Upper lobe of left lung (tissue), 6 donors: ENCODE data around the gene ZNF674. TPM values are rescaled to one million over a fixed set of nuclear protein-coding genes. Genes with fewer than 3 reads are reported as not detected.
A peak's percentile ranks its signal among the peaks of the same experiment; 100 is the strongest.

Source experiments
- ATAC-seq, 2 donors: fragments of 200-7000 bp; cut with Tn5 transposase; one replicate each; pipeline ENCODE4 v1.9.1; 2022; ENCODE audit warnings: mild to moderate bottlenecking in 2 of 2, moderate library complexity in 2 of 2; ENCODE audit not compliant: low FRiP score in 2 of 2
- DNase-seq, 2 donors: peaks; one replicate each; pipeline ENCODE4 v3.0.0-alpha.2; 2019 to 2020
- H3K27ac ChIP-seq, 4 donors: fragments of 200-600 bp; sonication (generic); one replicate each; pipeline ENCODE4 v1.5.1; 2016 to 2019
- H3K27me3 ChIP-seq, 4 donors: fragments of 200-600 bp; sonication (generic); one replicate each; pipeline ENCODE4 v1.5.1; 2017 to 2019
- H3K36me3 ChIP-seq, 4 donors: fragments of 200-600 bp; sonication (generic); one replicate each; pipeline ENCODE4 v1.5.1; 2016 to 2019
- H3K4me1 ChIP-seq, 4 donors: fragments of 200-600 bp; sonication (generic); one replicate each; pipeline ENCODE4 v1.5.1; 2018 to 2019
- H3K4me3 ChIP-seq, 4 donors: fragments of 200-600 bp; sonication (generic); one replicate each; pipeline ENCODE4 v1.5.1; 2017 to 2019; ENCODE audit warnings: mild to moderate bottlenecking in 2 of 4, moderate library complexity in 1 of 4
- H3K9me3 ChIP-seq, 4 donors: fragments of 200-600 bp; sonication (generic); one replicate each; pipeline ENCODE4 v1.5.1; 2018 to 2019
- CTCF ChIP-seq, 6 experiments: fragments of 450-650 bp in 4 of 6; fragments of 200-600 bp in 2 of 6; sonication (generic) in 2 of 6; IDR thresholded peaks; one replicate each; pipeline ENCODE4 v1.5.1; 2016 to 2019; ENCODE audit warnings: antibody characterized with exemption in 6 of 6
- EP300 ChIP-seq, 4 donors: sonication (generic); formaldehyde crosslinking; IDR thresholded peaks; one replicate each; pipeline ENCODE4 v1.5.1; 2017; ENCODE audit warnings: antibody characterized with exemption in 4 of 4, control low read depth in 2 of 4
- POLR2A ChIP-seq, 4 donors: fragments of 450-650 bp; IDR thresholded peaks; one replicate each; pipeline ENCODE4 v1.5.1; 2016 to 2017; ENCODE audit warnings: antibody characterized with exemption in 4 of 4, mild to moderate bottlenecking in 2 of 4
- POLR2AphosphoS5 ChIP-seq, 2 donors: sonication (generic); formaldehyde crosslinking; IDR thresholded peaks; one replicate each; pipeline ENCODE4 v1.5.1; 2017; ENCODE audit warnings: antibody characterized with exemption in 2 of 2
- WGBS, 2 donors: methylation state at CpG; one replicate each; pipeline ENCODE4 v1.1.5; 2017 to 2018; 5-methylcytosine and 5-hydroxymethylcytosine counted together
- total RNA-seq, 6 donors: library from RNA; depleted of rRNA in 4 of 6; stranded (reverse); fragments of >200 nt in 4 of 6; gene quantifications; one replicate each; pipeline versions ENCODE4 v1.1.0 to v1.2.1, GENCODE V29; 2016 to 2021
- donor health status: DM: no; HTN: no; CAD: no; lungs with moderate emphysema.
- donor health status: DM: no; HTN: yes; CAD: no; lungs with severe emphysema.

Gene ZNF674
- total RNA-seq, 6 donors from 2014 or later = 3.0 to 11.5 (median 4.0) TPM

- TF ChIP-seq POLR2AphosphoS5 (IDR thresholded peaks at IDR 0.05) = no peak
- TF ChIP-seq CTCF (IDR thresholded peaks at IDR 0.05) = no peak
- no peak for TF ChIP-seq EP300 (IDR thresholded peaks at IDR 0.05)
- TF ChIP-seq POLR2A (IDR thresholded peaks at IDR 0.05) = no peak
- H3K9me3 ChIP-seq = peaks cover 0 to 5% (median 0%) of the 10 kb centered on the region in 4 donors
- peaks cover 0 to 27% (median 5%) of the 10 kb centered on the region in 4 donors for H3K4me1 ChIP-seq
- H3K36me3 ChIP-seq = no peaks in the 10 kb centered on the region
- DNase-seq = no peak
- H3K27ac ChIP-seq = no peak overlapping the region
- 40 to 44% methylated on average over 5 to 6 of the region's 6 CpGs for WGBS, 2 donors
- H3K27me3 ChIP-seq = no peaks in the 10 kb centered on the region
- ATAC-seq = no peak
- H3K4me3 ChIP-seq = peak overlapping the region in 3 of 4 donors; percentile 59 to 66 (median 62)
Observed at GRCh38 chrX:46575586-46575985, 30.4 kb upstream of the ZNF674 start.

GRCh38 chrX:46574774-46575381, 29.7 kb upstream of the ZNF674 start:
- H3K4me1 ChIP-seq = peaks cover 0 to 27% (median 5%) of the 10 kb centered on the region in 4 donors
- no peaks in the 10 kb centered on the region for H3K27me3 ChIP-seq
- DNase-seq (peak in 1 of 2 donors; percentile 89), ATAC-seq (peak in 1 of 2 donors; percentile 39)
- peaks cover 0 to 5% (median 0%) of the 10 kb centered on the region in 4 donors for H3K9me3 ChIP-seq
- H3K27ac ChIP-seq = peak overlapping the region in 1 of 4 donors; percentile 69
- H3K4me3 ChIP-seq = peak overlapping the region; percentile 29 to 66 (median 60)
- H3K36me3 ChIP-seq = no peaks in the 10 kb centered on the region
- TF ChIP-seq CTCF (IDR thresholded peaks at IDR 0.05) (peak in 1 of 6 experiments; percentile 3), POLR2AphosphoS5 (IDR thresholded peaks at IDR 0.05) (no peak), POLR2A (IDR thresholded peaks at IDR 0.05) (no peak), EP300 (IDR thresholded peaks at IDR 0.05) (no peak)
- 61% methylated on average over 75 of the region's 90 CpGs; no CpG with 5 or more reads in 1 of the 2 donors for WGBS, 2 donors

- peak overlapping the region; percentile 55 to 66 (median 60) for H3K4me3 ChIP-seq
- no peaks in the 10 kb centered on the region for H3K27me3 ChIP-seq
- 55% methylated on average over 75 of the region's 107 CpGs; no CpG with 5 or more reads in 1 of the 2 donors for WGBS, 2 donors
- H3K4me1 ChIP-seq = peaks cover 0 to 27% (median 5%) of the 10 kb centered on the region in 4 donors
- no peak for TF ChIP-seq EP300 (IDR thresholded peaks at IDR 0.05)
- no peak for TF ChIP-seq POLR2A (IDR thresholded peaks at IDR 0.05)
- TF ChIP-seq CTCF (IDR thresholded peaks at IDR 0.05) = peak in 1 of 6 experiments; percentile 7
- no peak for TF ChIP-seq POLR2AphosphoS5 (IDR thresholded peaks at IDR 0.05)
- peaks cover 0 to 5% (median 0%) of the 10 kb centered on the region in 4 donors for H3K9me3 ChIP-seq
- H3K36me3 ChIP-seq = no peaks in the 10 kb centered on the region
- peak; percentile 25 to 65 for ATAC-seq
- DNase-seq = peak; percentile 65 to 89
- H3K27ac ChIP-seq = peak overlapping the region; percentile 34 to 70 (median 54)
Observed at GRCh38 chrX:46573892-46574773, 28.9 kb upstream of the ZNF674 start.

GRCh38 chrX:46573331-46573891, 28.2 kb upstream of the ZNF674 start, which contains the start of gene CHST7:
Gene CHST7, plus strand, starts transcription at chrX:46573765. Its CDS starts 167 bp downstream, at chrX:46573932.
- peaks cover 0 to 5% (median 0%) of the 10 kb centered on the region in 4 donors for H3K9me3 ChIP-seq
- peak in 2 of 4 donors; percentile 31 to 60 for TF ChIP-seq POLR2A (IDR thresholded peaks at IDR 0.05)
- TF ChIP-seq CTCF (IDR thresholded peaks at IDR 0.05) = peak in 1 of 6 experiments; percentile 12
- TF ChIP-seq EP300 (IDR thresholded peaks at IDR 0.05) = no peak
- peak within 1 kb of the TSS; percentile 55 to 66 (median 60) for H3K4me3 ChIP-seq
- ATAC-seq = peak; percentile 72 to 89
- WGBS, 2 donors = 0 to 40% methylated on average over 9 to 31 of the region's 35 CpGs
- H3K4me1 ChIP-seq = peaks cover 0 to 27% (median 5%) of the 10 kb centered on the region in 4 donors
- no peaks in the 10 kb centered on the region for H3K27me3 ChIP-seq
- no peaks in the 10 kb centered on the region for H3K36me3 ChIP-seq
- H3K27ac ChIP-seq = peak within 1 kb of the TSS; percentile 34 to 70 (median 54)
- DNase-seq = peak; percentile 74 to 91
